Nephron (organoid): ENCODE data around the gene DNAJC13.

Source experiments
- H3K27ac Mint-ChIP-seq, 3 experiments: 2 replicates each; pipeline ENCODE4 v1.8.0; 2020; ENCODE audit warnings: mixed read lengths in 3 of 3, mild to moderate bottlenecking in 2 of 3, moderate library complexity in 1 of 3
- H3K27me3 Mint-ChIP-seq: 2 replicates; pipeline ENCODE4 v1.8.0; 2021; ENCODE audit warnings: low read depth, mild to moderate bottlenecking, moderate library complexity, mixed read lengths
- H3K36me3 Mint-ChIP-seq: 2 replicates; pipeline ENCODE4 v1.8.0; 2020; ENCODE audit warnings: low read depth, mixed read lengths
- H3K4me1 Mint-ChIP-seq: 2 replicates; pipeline ENCODE4 v1.8.0; 2020; ENCODE audit warnings: mixed read lengths
- H3K4me3 Mint-ChIP-seq, 3 experiments: 2 replicates each; pipeline ENCODE4 v1.8.0; 2020; ENCODE audit warnings: mild to moderate bottlenecking in 3 of 3, mixed read lengths in 3 of 3, moderate library complexity in 2 of 3
- H3K9me3 Mint-ChIP-seq: 2 replicates; pipeline ENCODE4 v1.8.0; 2020; ENCODE audit warnings: mixed read lengths
- CTCF ChIP-seq, 3 experiments: fragments of 200-600 bp; sonication (generic); IDR thresholded peaks; one replicate each; pipeline ENCODE4 v1.5.0; 2021; ENCODE audit warnings: antibody characterized with exemption in 3 of 3; ENCODE audit not compliant: unreplicated experiment in 3 of 3

The DNAJC13 gene

DNA sequence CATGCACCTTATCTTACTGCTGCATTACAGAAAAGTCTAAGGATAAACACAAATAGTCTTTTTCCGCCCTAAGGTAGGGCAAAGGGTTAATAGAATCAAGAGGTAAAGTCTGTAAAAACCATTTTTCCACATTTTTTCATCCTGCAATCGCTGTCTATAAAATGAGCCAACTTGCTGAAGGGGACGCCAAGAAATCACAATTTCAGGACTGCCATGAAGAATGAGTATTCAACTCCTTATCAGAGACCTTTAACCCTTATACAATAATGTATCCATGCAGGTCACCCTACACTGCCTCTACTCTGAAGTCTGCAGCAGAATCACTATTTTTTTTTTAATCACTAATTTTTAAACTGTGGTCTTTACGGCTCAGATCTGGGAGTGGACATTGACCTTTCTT, 1.1 kb upstream of the DNAJC13 start:
- Mint-ChIP-seq H3K27me3 (peaks cover 4% of the 10 kb centered on the region), H3K4me3 (peak overlapping the region; percentile 99 to 100 (median 99)), H3K27ac (peak overlapping the region in 2 of 3 experiments; percentile 93 to 98), H3K9me3 (no peaks in the 10 kb centered on the region), H3K36me3 (no peaks in the 10 kb centered on the region), H3K4me1 (peaks cover 29% of the 10 kb centered on the region)
- TF ChIP-seq CTCF (IDR thresholded peaks at IDR 0.05; ENCODE audit: unreplicated experiment in 3 of 3) = no peak

- no peak for TF ChIP-seq CTCF (IDR thresholded peaks at IDR 0.05; ENCODE audit: unreplicated experiment in 3 of 3)
- H3K9me3 Mint-ChIP-seq = no peaks in the 10 kb centered on the region
These were observed 551 bp downstream of the DNAJC13 start for GRCh38 chr3:132417695-132418411.

GRCh38 chr3:132418916-132419315, 1.6 kb downstream of the DNAJC13 start:
- H3K36me3 Mint-ChIP-seq = no peaks in the 10 kb centered on the region
- H3K4me3 Mint-ChIP-seq = peak overlapping the region; percentile 99 to 100 (median 99)
- H3K27me3 Mint-ChIP-seq = peaks cover 2% of the 10 kb centered on the region
- H3K9me3 Mint-ChIP-seq = no peaks in the 10 kb centered on the region
- peaks cover 36% of the 10 kb centered on the region for H3K4me1 Mint-ChIP-seq
- H3K27ac Mint-ChIP-seq = peak overlapping the region; percentile 93 to 98 (median 98)
- no peak for TF ChIP-seq CTCF (IDR thresholded peaks at IDR 0.05; ENCODE audit: unreplicated experiment in 3 of 3)

More at GRCh38 chr3:132417695-132418411, 551 bp downstream of the DNAJC13 start:
- Mint-ChIP-seq H3K27ac (peak overlapping the region; percentile 93 to 98 (median 98)), H3K4me1 (peaks cover 29% of the 10 kb centered on the region), H3K4me3 (peak overlapping the region; percentile 99 to 100 (median 99)), H3K27me3 (peaks cover 4% of the 10 kb centered on the region), H3K36me3 (no peaks in the 10 kb centered on the region)

GRCh38 chr3:132421832-132422231, 4.5 kb downstream of the DNAJC13 start:
- TF ChIP-seq CTCF (IDR thresholded peaks at IDR 0.05; ENCODE audit: unreplicated experiment in 3 of 3) = no peak
- no peaks in the 10 kb centered on the region for H3K9me3 Mint-ChIP-seq
- H3K4me3 Mint-ChIP-seq = no peak overlapping the region
- no peaks in the 10 kb centered on the region for H3K27me3 Mint-ChIP-seq
- H3K36me3 Mint-ChIP-seq = peaks cover 5% of the 10 kb centered on the region
- peaks cover 50% of the 10 kb centered on the region for H3K4me1 Mint-ChIP-seq
- H3K27ac Mint-ChIP-seq = no peak overlapping the region

DNA sequence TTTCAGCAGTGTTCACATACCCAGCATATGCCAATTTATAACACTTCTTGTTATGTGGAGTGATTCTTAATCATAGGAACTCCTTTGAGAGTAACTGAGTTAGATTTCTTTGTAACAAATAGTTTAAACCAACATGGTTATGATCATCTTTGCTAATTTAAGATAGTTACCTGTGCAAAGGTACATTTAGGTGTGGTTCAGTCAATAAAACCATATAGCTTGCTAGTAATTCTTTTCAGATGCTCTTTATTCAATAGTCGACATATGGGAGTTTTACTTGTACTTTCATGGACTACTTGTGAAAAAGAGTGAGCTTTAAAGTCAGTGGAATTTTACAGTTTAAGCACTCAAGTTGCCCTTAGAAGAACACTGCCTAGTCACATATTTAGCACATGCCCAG, 5.2 kb downstream of the DNAJC13 start:
- no peak overlapping the region for H3K4me3 Mint-ChIP-seq

More for the DNA sequence above, 5.2 kb downstream of the DNAJC13 start:
- no peak for TF ChIP-seq CTCF (IDR thresholded peaks at IDR 0.05; ENCODE audit: unreplicated experiment in 3 of 3)
- peaks cover 49% of the 10 kb centered on the region for H3K4me1 Mint-ChIP-seq
- no peak overlapping the region for H3K27ac Mint-ChIP-seq
- H3K36me3 Mint-ChIP-seq = peaks cover 5% of the 10 kb centered on the region
- H3K27me3 Mint-ChIP-seq = no peaks in the 10 kb centered on the region
- no peaks in the 10 kb centered on the region for H3K9me3 Mint-ChIP-seq
